8988T (cell line): Measurements from ENCODE around the gene BGLAP.
A peak's percentile ranks its signal among the peaks of the same experiment; 100 is the strongest.

Source experiments
- DNase-seq: peaks from one replicate; pipeline ENCODE4 v3.0.0; 2011

Gene BGLAP

DNA sequence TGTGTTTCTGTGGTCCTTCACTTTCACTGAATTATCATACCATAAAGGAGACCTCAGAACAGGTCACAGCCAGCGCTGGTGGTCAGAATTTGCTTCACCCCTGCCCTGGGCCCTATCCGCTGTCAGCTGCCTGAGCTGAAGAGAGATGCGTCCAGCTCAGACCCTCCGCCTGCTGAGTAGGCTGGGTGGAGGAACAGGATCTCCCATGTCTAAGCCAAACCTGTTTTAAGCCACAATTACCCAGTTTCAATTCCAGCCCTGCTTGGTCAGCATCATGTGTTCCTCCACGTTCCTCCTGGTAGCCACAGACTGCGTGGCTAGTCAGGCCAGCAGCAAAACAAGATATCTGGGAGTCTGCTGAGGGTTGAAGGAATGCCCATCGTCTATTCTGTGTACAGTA, 13.5 kb upstream of the BGLAP start:
- no peak for DNase-seq

DNA sequence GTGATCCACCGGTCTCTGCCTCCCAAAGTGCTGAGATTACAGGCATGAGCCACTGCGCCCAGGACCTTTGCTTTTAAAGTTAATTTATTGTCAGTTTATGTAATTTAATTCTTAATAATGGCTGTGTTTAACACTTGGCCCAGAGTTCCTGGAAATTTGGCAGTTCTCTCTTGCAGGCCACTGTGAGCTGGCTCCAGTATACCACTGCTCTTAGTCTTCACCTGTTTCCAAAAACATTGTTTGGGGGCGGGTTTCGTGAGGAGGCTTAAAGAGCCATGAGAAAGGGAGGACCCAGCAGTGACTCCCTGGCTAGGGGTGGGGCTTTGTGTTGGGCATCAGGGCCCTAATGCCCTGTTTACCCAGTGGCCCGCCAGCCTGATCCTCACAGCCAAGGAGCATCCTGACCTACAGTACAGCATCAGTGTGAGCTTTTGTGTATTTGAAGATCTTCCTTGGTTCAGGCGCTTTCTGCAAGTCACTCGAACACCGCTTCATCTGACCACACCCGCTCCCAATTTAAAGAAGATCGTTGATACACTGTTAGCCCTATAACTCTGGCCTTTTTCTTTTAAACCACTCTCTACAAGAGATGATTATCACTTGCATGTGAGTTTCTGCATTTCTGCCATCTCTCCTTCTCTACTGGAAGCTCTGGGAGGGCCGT, 12.0 kb upstream of the BGLAP start:
- no peak for DNase-seq

DNA sequence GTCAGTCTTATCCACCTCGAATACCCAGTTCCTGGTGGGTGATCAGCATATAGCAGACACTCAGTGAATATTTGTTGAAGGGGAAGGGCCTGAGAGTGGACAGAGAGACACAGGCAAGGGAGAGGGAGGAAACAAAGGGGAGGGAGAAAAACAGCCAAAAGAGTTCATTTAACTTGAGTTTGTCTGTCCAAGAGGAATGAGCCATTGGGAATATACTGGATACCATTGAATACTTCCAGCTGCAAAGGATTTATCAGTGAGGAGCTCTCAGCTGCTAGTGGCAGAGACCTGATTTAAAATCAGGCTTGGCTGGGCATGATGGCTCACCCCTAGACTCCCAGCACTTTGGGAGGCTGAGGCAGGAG, 11.5 kb upstream of the BGLAP start:
- no peak for DNase-seq

DNA sequence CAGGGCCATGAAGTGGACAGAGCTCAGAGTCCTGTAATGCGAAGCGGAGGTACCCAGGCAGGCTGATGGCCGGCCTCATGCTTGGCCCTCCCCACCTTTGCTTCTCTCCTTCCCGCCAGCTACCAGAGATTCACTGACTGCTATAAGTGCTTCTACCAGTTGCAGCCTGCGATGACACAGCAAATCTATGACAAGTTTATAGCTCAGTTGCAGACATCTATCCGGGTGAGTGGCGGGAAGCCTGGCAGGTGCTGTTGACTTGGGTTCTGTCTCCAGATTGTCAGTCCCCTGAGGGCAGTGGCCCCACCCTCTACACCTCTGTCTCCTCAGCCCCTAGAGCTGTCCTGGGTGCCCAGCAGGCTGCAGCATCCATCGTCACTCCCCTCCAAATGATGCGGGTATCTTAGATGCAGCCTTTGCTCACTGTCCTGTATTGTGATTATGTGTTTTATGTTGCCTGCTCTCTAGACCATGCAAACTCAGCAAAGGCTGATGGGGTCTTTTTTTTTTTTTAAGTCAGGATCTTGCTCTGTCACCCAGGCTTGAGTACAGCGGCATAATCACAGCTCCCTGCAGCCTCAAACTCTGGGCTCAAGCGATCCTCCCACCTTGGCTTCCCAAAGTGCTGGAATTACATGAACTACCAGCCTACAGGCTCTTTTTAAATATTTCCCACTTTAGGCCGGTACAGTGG, 9.6 kb upstream of the BGLAP start:
- DNase-seq: no peak

- no peak for DNase-seq
Measured at GRCh38 chr1:156233426-156234127, 8.4 kb upstream of the BGLAP start.

GRCh38 chr1:156236164-156236563, 5.8 kb upstream of the BGLAP start:
- no peak for DNase-seq

- no peak for DNase-seq
Measured at GRCh38 chr1:156238248-156238647, 3.7 kb upstream of the BGLAP start.

GRCh38 chr1:156241311-156241811, 623 bp upstream of the BGLAP start:
- DNase-seq: no peak

DNA sequence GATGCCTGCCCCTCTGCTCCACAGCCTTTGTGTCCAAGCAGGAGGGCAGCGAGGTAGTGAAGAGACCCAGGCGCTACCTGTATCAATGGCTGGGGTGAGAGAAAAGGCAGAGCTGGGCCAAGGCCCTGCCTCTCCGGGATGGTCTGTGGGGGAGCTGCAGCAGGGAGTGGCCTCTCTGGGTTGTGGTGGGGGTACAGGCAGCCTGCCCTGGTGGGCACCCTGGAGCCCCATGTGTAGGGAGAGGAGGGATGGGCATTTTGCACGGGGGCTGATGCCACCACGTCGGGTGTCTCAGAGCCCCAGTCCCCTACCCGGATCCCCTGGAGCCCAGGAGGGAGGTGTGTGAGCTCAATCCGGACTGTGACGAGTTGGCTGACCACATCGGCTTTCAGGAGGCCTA, 754 bp downstream of the BGLAP start:
- no peak for DNase-seq

DNA sequence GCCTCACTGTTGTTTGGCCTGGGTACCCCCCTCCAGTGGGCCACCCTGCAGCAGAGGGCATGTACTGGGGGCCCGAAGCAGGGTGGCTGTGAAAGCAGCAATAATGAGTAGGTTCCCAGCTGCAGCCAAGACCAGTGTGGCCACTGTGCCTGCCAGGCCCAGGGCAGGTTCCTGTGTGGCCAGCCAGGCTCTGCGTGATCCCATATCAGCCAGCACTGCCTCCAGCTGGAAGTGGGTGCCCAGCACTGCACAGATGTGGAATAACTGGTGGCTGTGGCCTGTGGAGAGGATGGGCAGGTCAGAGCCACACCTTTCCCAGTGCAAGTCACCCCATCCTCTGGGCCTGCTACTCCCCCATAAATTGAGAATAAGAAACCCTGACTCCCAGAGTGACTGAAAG, 2.1 kb downstream of the BGLAP start:
- no peak for DNase-seq

DNA sequence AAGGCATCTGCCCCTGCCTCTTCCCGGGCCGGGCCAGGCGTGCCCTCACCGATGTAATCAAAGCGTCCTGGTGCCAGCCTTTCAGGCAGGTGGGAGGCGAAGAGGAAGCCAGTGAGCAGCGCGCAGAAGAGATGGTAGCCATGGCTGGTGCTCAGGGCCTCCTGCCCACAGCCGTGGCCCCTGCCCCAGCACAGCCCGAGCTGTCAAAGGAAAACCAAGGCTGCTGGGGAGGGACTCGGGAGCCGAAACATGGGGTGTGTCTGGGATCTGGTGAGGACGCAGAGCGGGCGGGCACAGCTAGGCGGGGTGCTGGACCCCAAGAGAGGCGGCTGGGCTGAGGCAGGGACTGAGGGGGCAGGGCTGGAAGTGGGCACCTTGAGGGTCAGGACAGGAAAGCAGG, 2.7 kb downstream of the BGLAP start:
- DNase-seq: no peak

- no peak for DNase-seq
Measured at GRCh38 chr1:156245451-156246232, 3.7 kb downstream of the BGLAP start.

DNA sequence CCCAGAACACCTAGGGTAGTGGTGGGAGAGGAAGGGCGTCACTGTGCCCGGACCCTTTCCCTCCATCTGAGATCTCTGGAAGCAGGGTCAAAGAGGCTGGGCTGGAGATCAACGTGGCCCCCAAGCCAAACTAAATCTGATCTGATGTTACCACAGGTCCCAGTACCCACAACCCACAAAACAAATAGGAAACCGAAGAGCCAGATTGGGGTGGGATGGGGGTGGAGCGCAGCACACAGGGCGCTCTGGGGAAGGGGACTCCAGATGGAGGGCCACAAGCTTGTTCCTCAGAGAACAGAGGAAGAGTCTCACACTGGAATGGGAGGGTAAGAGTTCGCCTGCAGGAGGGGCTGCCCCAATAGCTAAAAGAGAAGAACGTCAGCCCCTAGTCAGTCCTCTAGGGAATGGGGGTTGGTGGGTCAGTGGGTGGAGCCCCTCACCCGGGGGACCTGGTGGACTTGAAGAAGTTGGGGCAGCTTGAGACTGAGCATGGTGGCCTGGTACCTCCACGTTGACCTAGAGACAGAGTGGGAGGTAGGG, 4.3 kb downstream of the BGLAP start:
- no peak for DNase-seq

DNA sequence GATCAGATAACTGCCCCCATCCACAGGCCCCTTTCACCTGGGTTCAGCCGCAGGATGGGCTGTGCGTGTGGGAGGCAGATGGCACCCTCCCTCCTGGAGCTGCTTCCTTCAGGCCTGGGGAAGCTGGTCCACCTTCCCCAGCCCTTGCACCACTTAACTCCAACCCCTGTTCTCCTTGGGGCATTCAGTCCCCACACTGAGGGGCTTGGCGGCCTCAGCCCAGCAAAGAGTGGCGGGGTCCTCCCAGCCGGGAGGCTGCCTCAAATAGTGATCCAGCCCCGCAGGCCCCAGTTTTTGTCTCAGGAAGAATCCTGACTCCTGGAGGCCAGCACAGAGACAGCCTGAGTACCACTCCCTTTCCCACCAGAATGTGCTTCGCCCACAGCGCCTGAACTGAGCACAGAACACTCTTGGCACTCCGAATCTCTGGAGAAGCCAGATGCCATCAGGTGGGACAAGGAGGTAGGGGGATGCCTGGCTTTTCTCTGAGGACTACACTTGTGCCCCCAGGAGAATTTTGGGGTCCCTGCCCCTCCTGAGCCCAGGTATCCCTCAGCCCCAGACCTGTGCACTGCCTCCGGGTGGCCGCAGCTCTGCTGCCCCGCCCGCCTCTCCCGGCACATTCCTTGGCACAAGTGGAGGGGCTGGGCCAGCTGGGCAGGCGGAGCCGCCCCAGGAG, 4.9 kb downstream of the BGLAP start:
- DNase-seq: peak; percentile 73

- DNase-seq: no peak
Measured at GRCh38 chr1:156247460-156248322, 5.7 kb downstream of the BGLAP start, which contains the start of gene PAQR6. TSS of gene PAQR6 (minus strand) at chr1:156248056. CDS start at chr1:156246731, 1,325 bp downstream.

DNA sequence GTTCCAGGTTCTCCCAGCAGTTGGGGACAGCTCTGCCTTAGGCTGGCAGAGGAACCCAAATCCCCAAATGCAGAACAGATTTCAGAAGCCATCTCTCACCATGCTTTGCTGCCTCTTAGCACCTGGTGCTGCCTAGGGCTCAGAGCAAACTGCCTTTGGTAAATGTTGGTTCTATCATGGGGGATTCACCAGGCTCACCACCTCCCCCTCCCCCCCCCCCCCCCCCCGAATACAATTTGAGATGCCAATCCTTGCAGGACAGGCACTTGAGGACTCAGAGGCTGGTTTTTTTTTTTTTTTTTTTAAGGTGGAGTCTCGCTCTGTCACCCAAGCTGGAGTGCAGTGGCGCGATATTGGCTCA, 6.3 kb downstream of the BGLAP start:
- no peak for DNase-seq

- DNase-seq: no peak
Measured at GRCh38 chr1:156249593-156249992, 7.6 kb downstream of the BGLAP start.

DNA sequence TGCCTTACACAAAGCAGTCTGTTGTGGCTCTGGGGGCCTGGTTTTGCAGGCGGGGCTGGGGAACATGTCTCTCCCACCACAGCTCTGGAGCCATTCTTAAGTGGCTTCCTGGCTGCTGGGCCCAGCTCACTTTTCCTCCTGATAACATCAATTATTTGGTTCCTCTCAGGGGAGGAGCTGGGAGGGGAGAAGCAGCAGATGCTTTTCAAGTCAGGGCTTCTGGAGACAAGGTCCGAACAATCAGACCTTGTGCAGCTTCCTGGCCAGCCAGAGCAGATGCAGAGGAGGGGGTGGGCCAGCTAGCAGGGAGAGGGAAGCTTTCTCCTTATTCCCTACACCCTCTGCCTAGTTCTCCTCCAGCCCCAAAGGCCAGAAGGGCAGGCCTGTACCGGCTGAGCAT, 9.5 kb downstream of the BGLAP start:
- no peak for DNase-seq

GRCh38 chr1:156253634-156254033, 11.7 kb downstream of the BGLAP start:
- no peak for DNase-seq

- DNase-seq: no peak
Measured at GRCh38 chr1:156257711-156258110, 15.7 kb downstream of the BGLAP start.

DNA sequence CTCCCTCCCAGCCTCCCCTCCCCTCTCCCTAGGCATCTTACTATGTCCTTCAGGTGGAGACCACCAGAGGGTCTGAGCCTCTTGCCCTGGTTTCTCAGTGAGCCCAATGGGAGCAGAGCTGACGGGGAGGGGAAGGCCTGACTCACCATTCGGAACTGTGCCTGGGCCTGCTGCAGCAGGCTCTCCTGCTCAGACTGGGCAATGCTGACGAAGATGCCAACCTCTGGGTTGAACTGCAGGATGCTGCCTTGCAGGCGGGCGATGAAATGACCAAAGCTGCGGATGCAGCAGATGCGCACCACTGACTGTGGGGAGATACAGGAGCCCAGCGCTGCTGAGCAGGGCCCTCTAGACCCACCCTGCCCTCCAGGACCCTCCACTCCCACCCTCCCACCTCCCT, 16.9 kb downstream of the BGLAP start:
- no peak for DNase-seq
